Bronchial epithelial cell (primary cell): Measurements from ENCODE around the gene ARID5A. TPM values are rescaled to one million over a fixed set of nuclear protein-coding genes. Genes with fewer than 3 reads are reported as not detected.
"Not testable (repeated sequence)": the region's sequence is repeated elsewhere in the genome, so short reads cannot be mapped to it uniquely, and the experiment has no call there.

Experiments
- DNase-seq: peaks from one replicate; pipeline ENCODE4 v3.0.0-alpha.2; 2010; ENCODE audit warnings: low read depth
- FAIRE-seq: peaks from 2 replicates; lab custom pipeline; 2011; peaks lifted over from hg19 to GRCh38; lab: Jason Lieb, UNC
- H3K27me3 ChIP-seq: 2 replicates; pipeline ENCODE4 v1.5.1; 2011; ENCODE audit warnings: low read length; ENCODE audit not compliant: control insufficient read depth, insufficient read depth
- H3K36me3 ChIP-seq: 2 replicates; pipeline ENCODE4 v1.5.1; 2011; ENCODE audit warnings: low read length; ENCODE audit not compliant: control insufficient read depth, insufficient read depth
- H3K4me3 ChIP-seq: 2 replicates; pipeline ENCODE4 v1.5.1; 2011; ENCODE audit warnings: mild to moderate bottlenecking, low read depth, low read length, control low read depth
- CTCF ChIP-seq: IDR thresholded peaks from 2 replicates; pipeline ENCODE4 v1.5.1; 2011; ENCODE audit warnings: mild to moderate bottlenecking, moderate library complexity, low read length, control low read depth, inconsistent platforms; ENCODE audit not compliant: insufficient read depth, severe bottlenecking
- total RNA-seq: library from RNA; depleted of rRNA; stranded (reverse); fragments of >200 nt; gene quantifications from 2 replicates; pipeline ENCODE4 v1.2.1, GENCODE V29; 2014

The ARID5A gene
- total RNA-seq, 1 donor from 2014 or later = 2.9 TPM

DNA sequence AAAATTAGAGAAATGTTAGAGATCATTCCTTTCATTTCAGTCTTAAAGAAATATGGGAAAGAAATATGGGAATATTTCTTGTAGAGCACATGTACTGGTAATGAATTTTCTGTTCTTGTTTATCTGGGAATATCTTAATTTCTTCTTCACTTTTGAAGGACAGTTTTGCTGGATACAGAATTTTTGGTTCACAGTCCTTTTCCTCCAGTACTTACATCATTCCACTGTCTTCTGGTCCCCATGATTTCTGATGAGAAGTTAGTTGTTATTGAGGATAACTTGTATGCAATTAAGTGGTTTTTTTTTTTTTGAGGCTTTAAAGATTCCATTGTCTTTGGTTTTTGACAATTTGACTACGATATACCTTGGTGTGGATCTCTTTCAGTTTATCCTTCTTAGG, 42.4 kb upstream of the ARID5A start:
- no peak for TF ChIP-seq CTCF

DNA sequence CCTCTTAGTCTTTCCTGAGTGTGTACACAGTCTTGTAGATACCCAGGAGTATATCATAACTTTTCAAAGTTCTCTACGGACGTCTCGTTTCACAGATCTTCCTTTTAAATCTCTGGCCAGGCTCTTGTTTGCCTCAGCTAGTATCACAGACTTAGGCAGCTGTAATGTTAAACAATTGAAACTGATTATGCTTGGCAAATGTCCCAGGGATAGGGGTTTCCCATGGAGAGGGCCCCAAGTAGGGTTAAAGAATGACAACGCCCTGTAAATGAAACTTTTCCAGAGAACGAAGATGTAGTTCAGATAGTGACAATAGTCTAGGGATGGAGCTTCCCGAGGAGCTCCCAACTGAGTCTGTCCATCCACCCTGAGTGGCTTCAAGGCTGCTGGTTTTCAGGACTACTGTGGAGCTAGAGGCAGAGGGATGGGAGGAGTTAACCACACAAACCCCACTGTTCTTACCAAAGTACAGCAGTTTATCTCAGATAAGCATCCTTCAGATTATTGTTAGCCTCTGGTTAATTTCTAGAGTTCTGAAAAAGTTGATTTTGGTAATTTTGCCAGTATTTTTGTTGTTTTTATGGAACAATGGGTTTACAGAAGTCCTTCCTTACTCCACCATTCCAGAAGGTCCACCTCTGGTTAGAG, 40.4 kb upstream of the ARID5A start:
- no peak for DNase-seq
- no peak for FAIRE-seq
- Histone ChIP-seq H3K36me3 (no peaks in the 10 kb centered on the region), H3K27me3 (peaks cover 2% of the 10 kb centered on the region), H3K4me3 (no peak overlapping the region)
- no peak for TF ChIP-seq CTCF

More for the DNA sequence above, 42.4 kb upstream of the ARID5A start:
- no peak for DNase-seq
- no peaks in the 10 kb centered on the region for H3K27me3 ChIP-seq
- no peak for FAIRE-seq
- H3K36me3 ChIP-seq = no peaks in the 10 kb centered on the region
- no peak overlapping the region for H3K4me3 ChIP-seq

- FAIRE-seq (no peak), DNase-seq (no peak)
- H3K36me3 ChIP-seq = no peaks in the 10 kb centered on the region
- TF ChIP-seq CTCF = no peak
- no peak overlapping the region for H3K4me3 ChIP-seq
- peaks cover 3% of the 10 kb centered on the region for H3K27me3 ChIP-seq
Observed at GRCh38 chr2:96498021-96498431, 38.5 kb upstream of the ARID5A start.

DNA sequence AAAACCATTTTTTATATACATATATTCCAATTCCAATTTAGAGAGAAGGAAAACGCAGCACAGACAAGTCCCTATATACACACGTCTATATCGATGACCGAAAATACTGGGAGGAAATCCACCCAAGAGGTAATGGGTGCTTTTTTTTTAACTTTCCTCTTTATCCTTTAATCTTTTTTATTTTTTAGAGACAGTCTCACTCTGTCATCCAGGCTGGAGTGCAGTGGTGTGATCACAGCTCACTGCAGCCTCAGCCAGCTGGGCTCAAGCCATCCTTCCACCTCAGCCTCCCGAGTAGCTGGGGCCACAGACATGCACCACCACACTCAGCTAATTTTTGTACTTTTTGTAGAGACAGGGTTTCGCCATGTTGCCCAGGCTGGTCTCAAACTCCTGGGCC, 37.9 kb upstream of the ARID5A start:
- H3K4me3 ChIP-seq, DNase-seq, H3K27me3 ChIP-seq, FAIRE-seq, H3K36me3 ChIP-seq: not testable (repeated sequence)

DNA sequence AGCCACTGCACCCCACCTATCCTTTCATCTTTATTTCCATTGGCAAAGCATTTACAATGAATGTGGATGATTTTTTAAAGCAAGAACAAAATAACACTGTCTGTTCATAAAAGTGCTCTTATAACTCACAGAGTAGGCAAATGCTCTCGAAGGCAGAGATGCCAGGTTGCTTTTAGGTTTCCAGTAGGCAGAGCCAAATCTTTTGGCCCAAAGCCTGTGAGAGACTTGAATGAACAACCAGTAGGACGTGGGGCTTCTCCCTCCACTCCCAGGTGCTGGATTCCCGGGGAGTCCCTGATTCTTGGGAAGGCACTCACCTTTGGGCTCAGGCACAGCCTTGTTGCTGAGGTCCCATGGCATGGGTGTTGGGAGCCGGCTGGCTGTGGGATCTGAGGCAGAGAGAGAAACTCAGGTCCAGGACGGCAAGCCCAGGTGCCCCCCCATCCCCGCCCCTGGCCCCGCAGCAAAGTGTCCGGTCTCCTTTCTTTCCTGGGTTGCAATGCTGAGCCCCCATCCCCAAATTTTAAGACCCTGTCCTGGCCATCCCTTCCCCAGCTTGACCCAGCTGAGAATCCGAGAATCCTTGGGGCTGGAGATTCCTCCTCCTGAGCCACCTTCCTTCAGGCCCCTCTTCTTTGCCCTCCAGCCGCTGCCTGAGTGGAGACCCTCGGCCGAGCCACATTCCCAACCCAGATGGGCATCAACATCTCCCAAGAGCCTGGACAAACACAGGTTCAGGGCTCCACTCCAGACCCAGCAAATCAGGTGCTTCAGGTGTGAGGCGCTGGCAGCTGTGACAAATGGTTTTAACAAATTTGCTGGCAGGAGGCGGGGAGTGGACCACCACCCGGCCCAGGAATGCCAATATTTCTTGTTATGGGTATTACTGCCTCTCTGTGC, 37.2 kb upstream of the ARID5A start:
- DNase-seq (no peak), FAIRE-seq (no peak)
- TF ChIP-seq CTCF = no peak
- H3K36me3 ChIP-seq = no peaks in the 10 kb centered on the region
- H3K27me3 ChIP-seq = peaks cover 3% of the 10 kb centered on the region
- H3K4me3 ChIP-seq = no peak overlapping the region

DNA sequence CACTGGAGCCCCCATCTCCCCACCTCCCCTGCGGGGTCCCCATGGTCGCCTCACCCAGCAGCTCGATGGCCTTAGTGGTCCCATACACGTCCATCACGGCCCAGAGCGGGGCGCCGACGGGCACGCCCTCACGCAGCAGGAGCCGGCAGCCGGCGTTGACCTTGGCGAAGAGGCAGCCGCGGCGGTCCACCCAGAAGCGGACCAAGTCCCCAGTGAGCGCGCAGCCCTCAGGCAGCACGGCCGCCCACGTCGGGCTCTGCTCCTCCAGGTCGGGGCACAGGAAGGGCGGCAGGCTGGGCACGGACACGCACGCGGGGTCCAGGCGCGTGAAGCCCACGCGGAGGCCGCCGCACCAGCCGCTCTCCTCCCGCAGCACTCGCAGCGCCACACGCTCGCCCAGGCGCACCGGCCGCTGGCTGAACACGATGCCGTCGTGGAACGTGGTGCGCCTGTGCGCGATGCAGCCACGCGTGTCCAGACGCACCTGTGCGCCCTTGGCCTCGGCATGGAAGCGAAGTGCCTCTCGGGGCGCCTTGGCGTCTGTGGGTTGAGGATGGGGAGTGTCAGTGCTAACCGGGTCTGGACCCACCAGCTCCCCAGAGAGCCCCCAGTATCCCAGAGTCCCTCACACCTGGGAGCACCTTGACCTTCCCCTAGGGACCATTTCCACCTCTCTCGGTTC, 36.0 kb upstream of the ARID5A start:
- FAIRE-seq (no peak), DNase-seq (no peak)
- no peak overlapping the region for H3K4me3 ChIP-seq
- peaks cover 3% of the 10 kb centered on the region for H3K27me3 ChIP-seq
- H3K36me3 ChIP-seq = no peaks in the 10 kb centered on the region
- TF ChIP-seq CTCF = no peak
